Cardiac muscle cell (in vitro differentiated cells and primary cell): ENCODE measurements around the gene NAPB. TPM values are rescaled to one million over a fixed set of nuclear protein-coding genes. Genes with fewer than 3 reads are reported as not detected.

Source experiments
- DNase-seq, 2 donors: peaks; one replicate each; pipeline versions ENCODE4 v3.0.0 to v3.0.0-alpha.2; 2010 to 2017; ENCODE audit warnings: low read depth in 1 of 2, low spot score in 1 of 2
- H3K27ac ChIP-seq: fragments of 200-600 bp; sonication (generic); 2 replicates; pipeline ENCODE4 v1.5.1; 2016
- H3K27me3 ChIP-seq: fragments of 200-600 bp; sonication (generic); 2 replicates; pipeline ENCODE4 v1.6.0; 2016; ENCODE audit warnings: control low read depth
- H3K36me3 ChIP-seq: fragments of 200-600 bp; sonication (generic); 2 replicates; pipeline ENCODE4 v1.5.1; 2016; ENCODE audit warnings: control low read depth
- H3K4me1 ChIP-seq: fragments of 200-600 bp; sonication (generic); 2 replicates; pipeline ENCODE4 v1.8.1; 2017; ENCODE audit warnings: low read depth, mild to moderate bottlenecking, mixed run types
- H3K4me3 ChIP-seq: fragments of 200-600 bp; sonication (generic); 2 replicates; pipeline ENCODE4 v1.5.1; 2016; ENCODE audit warnings: mild to moderate bottlenecking
- H3K9me3 ChIP-seq: fragments of 200-600 bp; sonication (generic); 2 replicates; pipeline ENCODE4 v1.5.1; 2017; ENCODE audit warnings: low read depth, mild to moderate bottlenecking, control low read depth
- CTCF ChIP-seq: IDR thresholded peaks from 2 replicates; pipeline ENCODE4 v1.5.1; 2012; ENCODE audit warnings: low read depth, mild to moderate bottlenecking, low read length
- polyA plus RNA-seq: library from polyadenylated mRNA; unstranded; fragments of >200 nt; fragmentation: Nextera tagmentation; extraction: Ambion mirVana; gene quantifications from 2 replicates; pipeline ENCODE4 v1.2.1, GENCODE V29; 2016
- total RNA-seq: library from RNA; depleted of rRNA; stranded (reverse); fragments of >200 nt; gene quantifications from 2 replicates; pipeline ENCODE4 v1.2.3, GENCODE V29; 2016

NAPB gene
- total and polyA plus RNA-seq, 2 experiments from 2014 or later = 12.9 to 16.6 TPM

GRCh38 chr20:23337312-23337711 lies 84.0 kb downstream of the NAPB start:
- H3K27ac ChIP-seq = no peak overlapping the region
- no peaks in the 10 kb centered on the region for H3K4me1 ChIP-seq
- no peaks in the 10 kb centered on the region for H3K9me3 ChIP-seq
- TF ChIP-seq CTCF = no peak
- no peak for DNase-seq
- H3K27me3 ChIP-seq = no peaks in the 10 kb centered on the region
- H3K4me3 ChIP-seq = no peak overlapping the region
- H3K36me3 ChIP-seq = no peaks in the 10 kb centered on the region

- Histone ChIP-seq H3K27ac (no peak overlapping the region), H3K9me3 (no peaks in the 10 kb centered on the region), H3K27me3 (no peaks in the 10 kb centered on the region), H3K36me3 (no peaks in the 10 kb centered on the region), H3K4me1 (no peaks in the 10 kb centered on the region), H3K4me3 (no peak overlapping the region)
- no peak for TF ChIP-seq CTCF
- no peak for DNase-seq
Observed at GRCh38 chr20:23336476-23336875, 84.8 kb downstream of the NAPB start.

GRCh38 chr20:23335521-23335920 lies 85.8 kb downstream of the NAPB start:
- Histone ChIP-seq H3K36me3 (no peaks in the 10 kb centered on the region), H3K27me3 (no peaks in the 10 kb centered on the region), H3K9me3 (no peaks in the 10 kb centered on the region), H3K4me3 (no peak overlapping the region), H3K4me1 (no peaks in the 10 kb centered on the region), H3K27ac (no peak overlapping the region)
- no peak for DNase-seq
- no peak for TF ChIP-seq CTCF

GRCh38 chr20:23334111-23334510 lies 87.2 kb downstream of the NAPB start:
- no peak for TF ChIP-seq CTCF
- Histone ChIP-seq H3K4me3 (no peak overlapping the region), H3K4me1 (no peaks in the 10 kb centered on the region), H3K36me3 (no peaks in the 10 kb centered on the region), H3K9me3 (no peaks in the 10 kb centered on the region), H3K27me3 (no peaks in the 10 kb centered on the region), H3K27ac (no peak overlapping the region)
- no peak for DNase-seq

- no peak overlapping the region for H3K4me3 ChIP-seq
Observed at GRCh38 chr20:23332467-23332866, 88.8 kb downstream of the NAPB start.

More at GRCh38 chr20:23332467-23332866, 88.8 kb downstream of the NAPB start:
- H3K27ac ChIP-seq = no peak overlapping the region
- DNase-seq = no peak
- H3K27me3 ChIP-seq = no peaks in the 10 kb centered on the region
- H3K9me3 ChIP-seq = no peaks in the 10 kb centered on the region
- no peaks in the 10 kb centered on the region for H3K4me1 ChIP-seq
- TF ChIP-seq CTCF = no peak
- no peaks in the 10 kb centered on the region for H3K36me3 ChIP-seq
